CD4-positive, alpha-beta T cell treated with Interleukin-6 at 100 ng/mL for 8 hours (primary cell): ENCODE data around the gene P2RY6.

Experiments
- DNase-seq: peaks from one replicate; pipeline ENCODE4 v3.0.0-alpha.2; 2020; ENCODE audit warnings: mixed read lengths, low spot score

The P2RY6 gene

DNA sequence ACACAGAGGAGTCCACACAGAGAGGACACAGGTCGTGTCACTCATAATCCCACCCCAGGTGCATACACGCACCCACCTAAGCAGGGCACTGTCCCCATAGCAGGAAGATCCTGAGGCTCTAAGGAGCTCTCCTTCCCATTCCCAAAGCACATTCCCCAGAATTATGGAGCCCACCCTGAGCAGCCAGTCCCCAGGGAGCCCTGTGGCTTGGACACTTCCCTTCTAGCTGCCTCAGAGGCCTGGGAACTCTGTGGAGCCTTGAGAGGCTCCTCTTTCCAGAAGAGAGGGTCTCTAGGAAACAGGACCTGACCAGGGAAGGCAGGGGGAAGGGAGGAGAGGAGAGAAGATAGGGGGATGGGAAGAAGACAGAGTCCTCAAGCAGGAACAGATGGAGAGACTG is 65.7 kb downstream of the P2RY6 start:
- no peak for DNase-seq

- DNase-seq = no peak
Observed at GRCh38 chr11:73338279-73338678, 66.1 kb downstream of the P2RY6 start.

- no peak for DNase-seq
Observed at GRCh38 chr11:73340164-73340563, 68.0 kb downstream of the P2RY6 start.

DNA sequence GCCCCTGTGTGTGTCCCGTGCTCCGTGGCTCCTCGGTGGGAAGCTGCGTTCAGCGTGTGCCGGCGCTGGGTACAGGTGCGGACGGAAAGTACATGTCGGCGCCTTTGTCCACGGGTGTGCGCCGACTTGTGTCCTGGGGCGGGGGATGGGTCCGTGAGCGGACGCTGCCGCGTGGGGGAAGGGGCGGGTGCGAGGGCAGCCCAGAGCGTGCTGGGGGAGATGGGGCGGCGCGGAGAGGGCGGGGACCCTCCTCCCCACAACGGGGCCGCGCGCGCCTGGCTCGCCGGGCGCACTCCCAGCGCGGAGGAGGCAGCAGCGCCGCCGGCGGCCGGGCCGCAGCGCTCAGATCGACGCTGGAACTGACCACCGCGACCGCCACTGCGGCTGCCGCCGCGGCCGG is 70.5 kb downstream of the P2RY6 start:
- DNase-seq = no peak

DNA sequence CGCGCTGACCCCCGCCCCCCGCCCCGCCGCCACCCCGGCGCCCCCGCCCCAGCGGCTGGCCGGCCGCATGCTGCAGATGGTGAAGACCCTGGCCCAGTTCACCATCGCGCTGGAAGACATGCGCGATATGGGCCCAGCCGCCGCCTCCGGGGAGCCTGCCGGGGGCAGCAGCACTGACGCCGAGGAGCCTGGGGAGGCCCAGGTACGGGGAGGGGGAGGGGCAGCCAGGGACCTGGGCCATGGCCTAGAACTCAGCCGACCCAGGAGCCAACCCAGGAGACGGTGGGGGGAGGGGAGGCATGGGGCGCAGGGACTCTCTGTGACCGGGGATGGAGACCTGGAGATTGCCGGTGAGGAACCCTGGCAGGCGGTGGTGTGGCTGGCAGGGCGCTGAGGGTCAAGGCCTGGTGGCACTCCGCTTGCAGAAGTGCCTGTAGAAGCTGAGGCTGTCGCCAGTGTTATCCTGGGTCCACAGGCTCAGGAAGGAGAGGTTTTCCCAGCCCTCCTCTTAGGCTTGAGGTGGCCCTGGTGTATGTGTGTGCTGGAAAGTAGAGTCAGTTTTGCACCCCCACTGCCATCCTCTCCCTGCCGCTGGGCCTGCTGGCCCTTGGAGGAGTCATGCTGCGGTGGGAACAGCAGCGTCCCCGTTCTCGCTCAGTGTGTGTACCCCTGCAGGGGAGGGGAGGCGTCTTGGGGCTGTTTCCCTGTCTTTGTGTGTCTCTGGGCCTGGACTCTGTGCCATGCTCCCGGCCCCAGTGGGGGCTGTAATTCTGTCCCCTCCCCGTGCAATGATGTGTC is 71.1 kb downstream of the P2RY6 start:
- DNase-seq = no peak

- DNase-seq = no peak
Observed at GRCh38 chr11:73344191-73344607, 72.1 kb downstream of the P2RY6 start.

DNA sequence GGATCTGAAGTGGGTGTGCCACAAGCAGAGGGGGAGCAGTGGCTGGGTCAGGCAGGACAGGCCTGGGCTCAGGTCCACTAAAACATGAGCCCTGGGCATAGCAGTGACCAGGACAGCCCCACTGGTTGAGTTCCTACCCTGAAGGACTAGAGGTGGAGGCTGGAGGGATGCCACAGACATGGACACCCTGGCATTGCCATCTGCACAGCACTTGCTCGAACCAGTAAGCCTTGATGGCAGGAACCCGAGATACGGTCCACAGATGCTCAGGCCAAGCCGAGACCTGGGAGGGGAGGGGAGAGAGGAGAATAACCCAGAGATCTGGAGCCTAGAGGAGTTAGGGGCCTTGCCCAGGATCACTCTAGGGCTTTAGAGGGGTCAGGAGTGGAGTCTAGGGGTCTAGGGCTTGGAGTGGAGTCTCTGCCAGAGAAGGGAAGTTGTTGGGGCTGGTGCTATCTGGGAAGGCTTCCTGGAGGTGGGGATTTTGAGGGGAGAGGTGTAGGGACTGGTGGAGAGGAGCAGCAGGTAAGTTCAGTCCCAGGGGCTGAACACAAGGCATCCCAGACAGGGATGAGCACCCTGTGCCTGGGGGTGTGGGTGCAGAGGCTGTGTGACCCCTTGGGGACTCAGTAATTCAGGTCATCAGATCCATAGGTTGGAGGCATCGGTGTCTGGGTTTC is 73.5 kb downstream of the P2RY6 start:
- DNase-seq = no peak

- no peak for DNase-seq
Observed at GRCh38 chr11:73346186-73346935, 74.2 kb downstream of the P2RY6 start.

DNA sequence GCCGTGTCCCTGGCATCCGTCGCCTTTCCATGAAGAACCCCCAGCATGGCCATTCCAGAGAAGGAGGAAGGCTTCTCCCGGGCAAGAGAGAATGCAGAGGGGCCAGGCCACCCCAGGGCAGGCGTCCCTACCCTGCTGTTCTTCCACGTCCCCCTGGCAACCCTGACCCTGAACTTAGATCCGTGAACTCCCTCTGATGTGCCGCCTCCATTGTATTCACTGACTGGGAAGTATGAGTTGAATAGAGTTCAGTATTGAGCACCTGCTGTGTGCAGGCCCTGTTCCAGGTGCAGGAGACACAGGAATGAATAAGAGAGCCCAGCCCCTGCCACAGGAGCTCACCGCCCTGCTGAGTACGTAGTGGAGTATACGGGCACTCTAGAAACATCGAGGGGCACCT is 74.9 kb downstream of the P2RY6 start:
- DNase-seq = no peak
